Adrenal gland (tissue), 12 donors: ENCODE data around the gene VAMP5. TPM values are rescaled to one million over a fixed set of nuclear protein-coding genes. Genes with fewer than 3 reads are reported as not detected.
A peak's percentile ranks its signal among the peaks of the same experiment; 100 is the strongest.

Experiments
- DNase-seq, 7 donors: peaks; one replicate each; pipeline ENCODE4 v3.0.0-alpha.2; 2019 to 2020
- H3K27ac ChIP-seq, 5 donors: fragments of 200-600 bp; sonication (generic) in 4 of 5; 1 replicate in 3 of 5; 2 replicates in 2 of 5; pipeline versions ENCODE4 v1.5.1 to v1.8.0; 2016 to 2020; ENCODE audit warnings: mild to moderate bottlenecking in 1 of 5
- H3K27me3 ChIP-seq: fragments of 200-600 bp; 2 replicates; pipeline ENCODE4 v1.8.0; 2021
- H3K36me3 ChIP-seq, 2 donors: fragments of 200-600 bp; replicated peaks in 1 of 2; 1 replicate in 1 of 2; 2 replicates in 1 of 2; pipeline versions ENCODE4 v1.5.1 to v1.8.0; 2018 to 2022
- H3K4me1 ChIP-seq, 2 donors: fragments of 200-600 bp; replicated peaks in 1 of 2; 1 replicate in 1 of 2; 2 replicates in 1 of 2; pipeline versions ENCODE4 v1.5.1 to v1.8.0; 2018 to 2021
- H3K4me3 ChIP-seq, 4 donors: fragments of 200-600 bp; sonication (generic) in 3 of 4; one replicate each; pipeline ENCODE4 v1.5.1; 2016 to 2018
- H3K9me3 ChIP-seq, 3 donors: fragments of 200-600 bp; sonication (generic) in 1 of 3; replicated peaks in 1 of 3; 1 replicate in 2 of 3; 2 replicates in 1 of 3; pipeline versions ENCODE4 v1.5.1 to v1.8.0; 2016 to 2021
- POLR2A ChIP-seq, 2 donors: fragments of 450-650 bp; IDR thresholded peaks; one replicate each; pipeline ENCODE4 v1.6.1; 2017; ENCODE audit warnings: antibody characterized with exemption in 2 of 2, mild to moderate bottlenecking in 2 of 2, moderate library complexity in 1 of 2
- WGBS, 4 donors: extraction: QIAGEN DNeasy Blood & Tissue Kit in 2 of 4; methylation state at CpG; one replicate each; pipeline versions ENCODE4 v1.1.5 to v1.1.7; 2013 to 2017; 5-methylcytosine and 5-hydroxymethylcytosine counted together
- intact Hi-C, 2 donors: fragments of 100-400 bp; cut with DNase I; formaldehyde crosslinking; loops; one replicate each; pipeline versions ENCODE4 v1.14.1 to v1.15.0; 2022 to 2023
- polyA plus RNA-seq, 3 donors: library from polyadenylated mRNA; stranded (reverse); fragments of 200-250 nt in 2 of 3; fragments of 350-450 nt in 1 of 3; fragmentation: Illumina TruSeq in 1 of 3; extraction: RNeasy Lipid Tissue Mini Kit (QIAGEN cat#74804) in 1 of 3; gene quantifications; one replicate each; pipeline ENCODE4 v1.2.3, GENCODE V29; 2013 to 2014
- total RNA-seq, 9 donors: library from RNA; depleted of rRNA in 4 of 9; stranded (reverse); fragments of >200 nt in 4 of 9; fragments of 120-200 nt in 1 of 9; fragmentation: NEBNext Ultra II Directional in 1 of 9; extraction: Animal tissue kit (Norgen Biotek cat#: 25700) in 1 of 9; gene quantifications; one replicate each; pipeline versions ENCODE4 v1.1.0 to v1.2.4, GENCODE V29; 2013 to 2023
- TF ChIP-seq, protein P1 (sequence below), 6 experiments: fragments of 450-650 bp in 4 of 6; fragments of 200-600 bp in 2 of 6; sonication (generic) in 1 of 6; IDR thresholded peaks; 1 replicate in 5 of 6; 2 replicates in 1 of 6; pipeline versions ENCODE4 v1.5.1 to v1.8.0; 2016 to 2021; ENCODE audit warnings: antibody characterized with exemption in 6 of 6, mild to moderate bottlenecking in 2 of 6, moderate library complexity in 1 of 6
- donor health status: healthy with polysubstance abuse.
- donor health status: Bipolar disorder and iron deficiency.
- donor health status: DM: yes; HTN: yes; CAD: no.
- donor health status: DM: no; HTN: no; CAD: no.
- donor health status: DM: no; HTN: no; CAD: no.
- donor health status: DM: yes; HTN: yes; CAD: no.

VAMP5 gene
- total and polyA plus RNA-seq, 12 donors: 30.2 to 130 (median 78.3) TPM

DNA sequence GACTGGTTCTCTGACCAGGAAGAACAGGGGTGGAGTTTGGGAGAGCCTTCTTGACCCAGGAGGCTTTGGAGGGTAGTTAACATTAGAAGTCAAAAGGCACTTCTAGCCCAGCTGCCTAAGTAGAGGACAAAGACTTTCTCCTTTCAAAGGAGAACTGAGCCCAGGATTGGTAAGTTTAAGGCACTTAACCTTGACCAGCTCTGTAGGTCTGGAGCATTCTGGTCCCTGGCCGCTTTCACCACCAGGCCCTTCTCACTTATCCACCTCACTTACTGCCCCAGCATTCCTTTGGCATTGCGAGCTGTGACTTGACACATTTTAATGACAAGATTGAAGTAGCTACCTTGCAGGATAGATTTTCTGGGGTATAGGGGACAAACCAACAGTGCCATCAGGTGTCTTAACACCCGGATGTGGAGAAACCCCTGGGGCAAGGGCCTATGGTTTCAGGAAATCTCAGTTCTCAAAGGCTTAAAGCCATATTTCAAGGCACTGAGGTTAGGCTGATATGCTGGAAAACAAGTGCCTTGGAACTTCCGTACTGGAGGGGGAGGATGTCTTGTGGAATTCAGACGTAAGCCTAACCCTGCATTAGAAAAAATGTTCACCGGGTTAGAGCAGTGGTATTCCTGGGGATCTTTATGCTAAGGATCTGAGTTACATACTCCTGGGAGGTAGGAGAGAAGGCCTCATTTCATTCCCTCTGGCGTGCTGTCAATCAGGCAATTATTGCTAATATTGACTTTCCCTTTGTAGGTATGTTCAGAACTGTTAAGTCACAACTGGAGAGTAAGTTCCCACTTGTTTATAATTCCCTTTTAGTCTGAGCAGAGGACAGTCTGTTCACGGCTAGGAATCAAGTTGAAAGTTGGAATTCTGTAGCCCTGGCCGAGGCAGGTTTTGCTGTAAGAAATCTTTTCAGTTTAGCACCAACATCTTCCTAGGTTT, 23.3 kb downstream of the VAMP5 start:
- intact Hi-C loops: no loop called here
- 85 to 89% (median 87%) methylated on average over 9 of the region's 9 CpGs for WGBS, 4 donors

DNA sequence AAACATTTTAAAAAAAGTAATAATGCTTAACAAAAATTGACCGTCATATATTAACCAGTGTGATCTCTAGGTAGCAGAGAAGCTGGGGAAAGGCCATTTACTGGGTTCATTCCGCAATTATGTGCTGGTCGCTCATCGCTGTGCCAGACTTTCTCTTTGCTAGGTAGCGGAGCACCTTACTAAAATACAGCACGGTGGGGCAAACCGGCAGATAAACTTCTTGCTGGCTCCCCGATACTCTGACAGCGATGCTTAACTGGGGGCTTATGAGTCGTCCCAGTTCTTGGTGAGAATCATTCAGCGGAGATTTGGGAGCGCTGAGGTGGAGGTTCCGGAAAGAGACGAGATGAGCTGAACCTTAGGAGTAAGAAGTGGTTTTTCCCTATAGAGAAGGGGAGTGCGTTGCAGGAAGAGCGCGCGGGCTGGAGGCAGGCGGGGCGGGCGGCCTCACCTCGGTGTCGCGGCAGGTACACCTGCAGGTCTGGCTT, 27.0 kb downstream of the VAMP5 start:
- no peak for DNase-seq
- H3K36me3 ChIP-seq: peaks cover 0 to 20% of the 10 kb centered on the region in 2 donors
- WGBS, 4 donors: 4 to 6% (median 6%) methylated on average over 21 to 24 of the region's 24 CpGs
- peaks cover 3 to 5% of the 10 kb centered on the region in 2 donors for H3K4me1 ChIP-seq
- intact Hi-C loops: no loop called here
- no peaks in the 10 kb centered on the region for H3K9me3 ChIP-seq
- TF ChIP-seq POLR2A (IDR thresholded peaks at IDR 0.05): no peak
- TF ChIP-seq, protein P1, sequence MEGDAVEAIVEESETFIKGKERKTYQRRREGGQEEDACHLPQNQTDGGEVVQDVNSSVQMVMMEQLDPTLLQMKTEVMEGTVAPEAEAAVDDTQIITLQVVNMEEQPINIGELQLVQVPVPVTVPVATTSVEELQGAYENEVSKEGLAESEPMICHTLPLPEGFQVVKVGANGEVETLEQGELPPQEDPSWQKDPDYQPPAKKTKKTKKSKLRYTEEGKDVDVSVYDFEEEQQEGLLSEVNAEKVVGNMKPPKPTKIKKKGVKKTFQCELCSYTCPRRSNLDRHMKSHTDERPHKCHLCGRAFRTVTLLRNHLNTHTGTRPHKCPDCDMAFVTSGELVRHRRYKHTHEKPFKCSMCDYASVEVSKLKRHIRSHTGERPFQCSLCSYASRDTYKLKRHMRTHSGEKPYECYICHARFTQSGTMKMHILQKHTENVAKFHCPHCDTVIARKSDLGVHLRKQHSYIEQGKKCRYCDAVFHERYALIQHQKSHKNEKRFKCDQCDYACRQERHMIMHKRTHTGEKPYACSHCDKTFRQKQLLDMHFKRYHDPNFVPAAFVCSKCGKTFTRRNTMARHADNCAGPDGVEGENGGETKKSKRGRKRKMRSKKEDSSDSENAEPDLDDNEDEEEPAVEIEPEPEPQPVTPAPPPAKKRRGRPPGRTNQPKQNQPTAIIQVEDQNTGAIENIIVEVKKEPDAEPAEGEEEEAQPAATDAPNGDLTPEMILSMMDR (IDR thresholded peaks at IDR 0.05): no peak
- peak overlapping the region in 3 of 4 donors; percentile 54 to 85 (median 62) for H3K4me3 ChIP-seq
- H3K27ac ChIP-seq: peak overlapping the region; percentile 13 to 91 (median 73)
- H3K27me3 ChIP-seq: no peaks in the 10 kb centered on the region

More for the DNA sequence above, 23.3 kb downstream of the VAMP5 start:
- no peak overlapping the region for H3K4me3 ChIP-seq
- H3K27ac ChIP-seq: no peak overlapping the region
- peaks cover 0 to 20% of the 10 kb centered on the region in 2 donors for H3K36me3 ChIP-seq
- TF ChIP-seq, protein P1 (IDR thresholded peaks at IDR 0.05): no peak
- TF ChIP-seq POLR2A (IDR thresholded peaks at IDR 0.05): no peak
- peaks cover 13 to 24% of the 10 kb centered on the region in 2 donors for H3K4me1 ChIP-seq
- peak in 1 of 7 donors; percentile 4 for DNase-seq
- H3K9me3 ChIP-seq: no peaks in the 10 kb centered on the region
- H3K27me3 ChIP-seq: no peaks in the 10 kb centered on the region

- Histone ChIP-seq H3K4me1 (peaks cover 7 to 9% of the 10 kb centered on the region in 2 donors), H3K9me3 (no peaks in the 10 kb centered on the region), H3K4me3 (peak within 1 kb of the TSS in 3 of 4 donors; percentile 54 to 85 (median 62)), H3K36me3 (peaks cover 0 to 20% of the 10 kb centered on the region in 2 donors), H3K27me3 (no peaks in the 10 kb centered on the region), H3K27ac (peak within 1 kb of the TSS; percentile 53 to 91 (median 76))
- TF ChIP-seq, protein P1 (IDR thresholded peaks at IDR 0.05): peak in 1 of 6 experiments; percentile 6
- peak in 1 of 2 donors; percentile 54 for TF ChIP-seq POLR2A (IDR thresholded peaks at IDR 0.05)
- peak; percentile 88 to 93 (median 90) for DNase-seq
- intact Hi-C loops: no loop called here
- WGBS, 4 donors: 8 to 27% (median 17%) methylated on average over 30 to 73 of the region's 73 CpGs
Measured at GRCh38 chr2:85611705-85612587, 27.7 kb downstream of the VAMP5 start, which contains the start of gene C2orf68. C2orf68 (minus strand) TSS chr2:85612066; CDS start chr2:85611984, 82 bp downstream.
